K562 (cell line): ENCODE measurements around the gene HSPA4. TPM values are rescaled to one million over a fixed set of nuclear protein-coding genes. Genes with fewer than 3 reads are reported as not detected.

ENCODE experiments used
- ATAC-seq: fragments of 200-7000 bp; cut with Tn5 transposase; 3 replicates; pipeline ENCODE4 v1.9.1; 2020; ENCODE audit warnings: moderate library complexity
- Bru-seq: library from RNA; stranded (reverse); fragments of 400-500 nt; gene quantifications from one replicate; lab custom pipeline; 2021; lab: Mats Ljungman, UMichigan
- BruChase-seq, 2 experiments: library from RNA; stranded (reverse); fragments of 400-500 nt; gene quantifications; one replicate each; lab custom pipeline; 2021; lab: Mats Ljungman, UMichigan
- BruUV-seq: library from RNA; stranded (reverse); fragments of 400-500 nt; replicated peaks from 2 replicates; lab custom pipeline; 2021; lab: Mats Ljungman, UMichigan
- CTCF ChIA-PET: fragments of 300-600 bp; formaldehyde crosslinking; extraction: SDS; loops from one replicate; lab custom pipeline; 2021; ENCODE audit warnings: low intra/inter-chr PET ratio; lab: Yijun Ruan, JAX
- POLR2A ChIA-PET: fragments of 300-600, 350-650 bp; sonication (Branson Sonifier 250); formaldehyde crosslinking; extraction: SDS; loops from one replicate; lab custom pipeline; 2021; ENCODE audit warnings: antibody characterized with exemption, inconsistent platforms; lab: Yijun Ruan, JAX
- DNase-seq, 4 experiments: peaks; one replicate each; pipeline versions ENCODE4 v3.0.0 to v3.0.0-alpha.2; 2011 to 2018; ENCODE audit warnings: low spot score in 3 of 4, mixed read lengths in 3 of 4; ENCODE audit errors: extremely low read depth in 1 of 4
- FAIRE-seq: peaks from 2 replicates; lab custom pipeline; 2011; peaks lifted over from hg19 to GRCh38; lab: Jason Lieb, UNC
- H2AFZ ChIP-seq: 2 replicates; pipeline ENCODE4 v1.6.0; 2011; ENCODE audit warnings: low read depth, low read length, control low read depth, inconsistent platforms
- H3K27ac ChIP-seq: fragments of 200-600 bp; 3 replicates; pipeline ENCODE4 v1.8.0; 2011; ENCODE audit warnings: low read depth, mild to moderate bottlenecking, control low read depth, inconsistent platforms, low read length, moderate library complexity, mixed read lengths; ENCODE audit errors: extremely low read depth
- H3K27me3 ChIP-seq, 2 experiments: fragments of 300-600 bp in 1 of 2; 2 replicates in 1 of 2; 3 replicates in 1 of 2; pipeline versions ENCODE4 v1.6.0 to v1.8.0; 2011; ENCODE audit warnings: inconsistent platforms in 2 of 2, low read length in 2 of 2, mild to moderate bottlenecking in 1 of 2, mixed read lengths in 1 of 2, moderate library complexity in 1 of 2; ENCODE audit not compliant: control insufficient read depth in 2 of 2, insufficient read depth in 2 of 2
- H3K36me3 ChIP-seq: fragments of 300-600 bp; 3 replicates; pipeline ENCODE4 v1.8.0; 2011; ENCODE audit warnings: mild to moderate bottlenecking, low read length, inconsistent platforms; ENCODE audit not compliant: control insufficient read depth, insufficient read depth
- H3K4me1 ChIP-seq, 2 experiments: fragments of 200-600 bp in 1 of 2; replicated peaks in 1 of 2; 2 replicates in 1 of 2; 3 replicates in 1 of 2; pipeline versions ENCODE4 v1.5.1 to v1.8.0; 2011; ENCODE audit warnings: inconsistent platforms in 2 of 2, low read length in 2 of 2, mild to moderate bottlenecking in 1 of 2, mixed read lengths in 1 of 2, moderate library complexity in 1 of 2; ENCODE audit not compliant: control insufficient read depth in 2 of 2, insufficient read depth in 2 of 2
- H3K4me2 ChIP-seq: 2 replicates; pipeline ENCODE4 v1.6.1; 2011; ENCODE audit warnings: low read length, control low read depth, inconsistent platforms, mixed read lengths; ENCODE audit not compliant: insufficient read depth
- H3K4me3 ChIP-seq: fragments of 200-600 bp; sonication (generic), shearing (Covaris generic); 2 replicates; pipeline ENCODE4 v1.5.1; 2016; ENCODE audit warnings: control low read depth, inconsistent platforms
- H3K79me2 ChIP-seq: fragments of 200-600 bp; 3 replicates; pipeline ENCODE4 v1.8.0; 2011; ENCODE audit warnings: low read length, inconsistent platforms; ENCODE audit not compliant: control insufficient read depth, insufficient read depth
- H3K9ac ChIP-seq, 2 experiments: 2 replicates each; pipeline versions ENCODE4 v1.6.0 to v1.6.1; 2011; ENCODE audit warnings: low read depth in 2 of 2, low read length in 2 of 2, control low read depth in 1 of 2, inconsistent platforms in 1 of 2, mild to moderate bottlenecking in 1 of 2, mixed read lengths in 1 of 2; ENCODE audit not compliant: insufficient read depth in 1 of 2
- H3K9me1 ChIP-seq: one replicate; pipeline ENCODE4 v1.6.0; 2011; ENCODE audit warnings: inconsistent platforms, mild to moderate bottlenecking, low read length, moderate library complexity; ENCODE audit not compliant: control insufficient read depth, insufficient read depth
- H3K9me3 ChIP-seq: replicated peaks from 2 replicates; pipeline ENCODE4 v1.5.1; 2011; ENCODE audit warnings: low read depth, low read length, inconsistent platforms; ENCODE audit not compliant: control insufficient read depth, insufficient read depth
- H4K20me1 ChIP-seq: replicated peaks from 2 replicates; pipeline ENCODE4 v1.6.1; 2011; ENCODE audit warnings: low read length, inconsistent platforms, mixed read lengths; ENCODE audit not compliant: control insufficient read depth, insufficient read depth
- ARID1B ChIP-seq: fragments of 450-650 bp; IDR thresholded peaks from 2 replicates; pipeline ENCODE4 v1.6.1; 2016; ENCODE audit warnings: antibody characterized with exemption, mild to moderate bottlenecking, inconsistent platforms
- BDP1 ChIP-seq: IDR thresholded peaks from 3 replicates; pipeline ENCODE4 v1.6.1; 2011; ENCODE audit not compliant: insufficient read length, insufficient read depth
- IRF1 ChIP-seq: sonication (generic); formaldehyde crosslinking; IDR thresholded peaks from 2 replicates; pipeline ENCODE4 v1.8.0; 2022; ENCODE audit warnings: missing genetic modification reagents, mild to moderate bottlenecking, borderline replicate concordance
- MYC ChIP-seq, 2 experiments: fragments of 250-450 bp in 1 of 2; sonication (Bioruptor Pico) in 1 of 2; IDR thresholded peaks; 2 replicates each; pipeline versions ENCODE4 v1.5.1 to v1.6.1; 2012 to 2021; ENCODE audit warnings: low read depth in 2 of 2, borderline replicate concordance in 1 of 2, improper control_type of control experiment in 1 of 2, low read length in 1 of 2, mild to moderate bottlenecking in 1 of 2, moderate library complexity in 1 of 2
- PHF8 ChIP-seq: fragments of 200-600 bp; sonication (generic); IDR thresholded peaks from 2 replicates; pipeline ENCODE4 v1.6.1; 2012; ENCODE audit warnings: mixed run types, mild to moderate bottlenecking, inconsistent platforms, low read length, moderate library complexity, borderline replicate concordance
- ZNF253 ChIP-seq: fragments of 250-450 bp; sonication (Bioruptor Pico); conservative IDR thresholded peaks from 2 replicates; pipeline ENCODE4 v1.6.1; 2021; ENCODE audit warnings: mild to moderate bottlenecking
- ZNF639 ChIP-seq, 2 experiments: fragments of 200-800 bp in 1 of 2; sonication (Bioruptor generic) in 1 of 2; sonication (generic) in 1 of 2; formaldehyde crosslinking in 1 of 2; IDR thresholded peaks in 1 of 2; conservative IDR thresholded peaks in 1 of 2; 2 replicates each; pipeline versions ENCODE4 v1.5.0 to v1.6.1; 2016 to 2020; ENCODE audit warnings: missing compliant biosample characterization in 1 of 2, missing genetic modification characterization in 1 of 2, missing genetic modification reagents in 1 of 2
- ZZZ3 ChIP-seq: fragments of 450-650 bp; IDR thresholded peaks from 2 replicates; pipeline ENCODE4 v1.6.1; 2016; ENCODE audit warnings: antibody characterized with exemption, mild to moderate bottlenecking, moderate library complexity
- WGBS: fragments of 100-300 bp; shearing (Covaris generic); methylation state at CpG from one replicate; pipeline ENCODE4 v1.1.6; 2016; ENCODE audit warnings: low coverage, mixed read lengths; ENCODE audit not compliant: insufficient coverage; ENCODE audit errors: missing lambda C conversion rate; 5-methylcytosine and 5-hydroxymethylcytosine counted together
- in situ Hi-C: fragments of 300-500 bp; cut with MboI; formaldehyde crosslinking; loops from 4 replicates; pipeline ENCODE4 v1.15.0; 2018; ENCODE audit warnings: inconsistent platforms, mixed read lengths
- intact Hi-C: fragments of 100-400 bp; cut with micrococcal nuclease; formaldehyde crosslinking; loops from 2 replicates; pipeline ENCODE4 v1.14.2; 2022
- long read RNA-seq, 3 experiments: library from polyadenylated mRNA in 2 of 3; library from RNA in 1 of 3; unstranded in 2 of 3; stranded (forward) in 1 of 3; transcript quantifications; one replicate each; pipeline ENCODE4 v2.0.0, GENCODE V29; 2019 to 2022
- polyA minus RNA-seq, 3 experiments: library from RNA; depleted of rRNA, polyadenylated mRNA; stranded (reverse); fragments of >200 nt; gene quantifications; 2 replicates each; pipeline ENCODE4 v1.2.3, GENCODE V29; 2011
- polyA plus RNA-seq, 8 experiments: library from polyadenylated mRNA; depleted of rRNA in 4 of 8; stranded (reverse) in 5 of 8; unstranded in 3 of 8; fragments of >200 nt; fragmentation: Nextera tagmentation in 2 of 8; fragmentation: Illumina TruSeq in 1 of 8; extraction: Ambion mirVana in 2 of 8; extraction: Trizol in 1 of 8; gene quantifications; 2 replicates each; pipeline versions ENCODE4 v1.2.1 to v1.2.3, GENCODE V29; 2011 to 2014; ENCODE audit warnings: inconsistent platforms in 1 of 8, missing spikeins in 1 of 8
- total RNA-seq, 7 experiments: library from RNA; depleted of rRNA in 6 of 7; stranded (reverse); fragments of >200 nt in 6 of 7; fragmentation: Illumina TruSeq in 2 of 7; extraction: Trizol in 2 of 7; gene quantifications; 2 replicates each; pipeline versions ENCODE4 v1.2.1 to v1.2.3, GENCODE V29; 2011 to 2021; ENCODE audit warnings: low replicate concordance in 1 of 7
- TF ChIP-seq, protein P1 (sequence below): fragments of 250-450 bp; sonication (Bioruptor Pico); IDR thresholded peaks from 2 replicates; pipeline ENCODE4 v1.8.0; 2021; ENCODE audit warnings: moderate library complexity, mild to moderate bottlenecking, inconsistent platforms

The HSPA4 gene
- 32.9 and 85.4 TPM in 2 replicates for total RNA-seq (2011; cell fraction: chromatin; rRNA removed; ENCODE audit: low replicate concordance)
- total RNA-seq (2011; cell fraction: nucleolus; rRNA removed): 16.3 and 16.7 TPM in 2 replicates
- 26.3 and 29.2 TPM in 2 replicates for total RNA-seq (2011; cell fraction: nucleoplasm; rRNA removed)
- total RNA-seq (2014; rRNA removed): 115 and 123 TPM in 2 replicates
- total RNA-seq (2014; rRNA removed; fragmentation: Illumina TruSeq; extraction: Trizol): 286 and 341 TPM in 2 replicates
- total RNA-seq (2015; rRNA removed; fragmentation: Illumina TruSeq; extraction: Trizol): 187 and 222 TPM in 2 replicates
- 274 and 277 TPM in 2 replicates for total RNA-seq (2021)
- polyA plus RNA-seq (2011; rRNA removed): 76.7 and 148 TPM in 2 replicates
- polyA plus RNA-seq (2011; cell fraction: cytosol; rRNA removed): 19.8 and 23.2 TPM in 2 replicates
- polyA plus RNA-seq (2011; cell fraction: nucleus; rRNA removed): 14.9 and 22.1 TPM in 2 replicates
- polyA plus RNA-seq (2012): 104 and 175 TPM in 2 replicates
- 132 and 161 TPM in 2 replicates for polyA plus RNA-seq (2014; fragmentation: Illumina TruSeq; extraction: Trizol)
- polyA plus RNA-seq (2014; fragmentation: Nextera tagmentation; extraction: Ambion mirVana): 10 to 100 TPM; 90.3 to 93.0 TPM
- polyA plus RNA-seq (2014; rRNA removed): 118 and 128 TPM in 2 replicates
- 210 and 254 TPM in 2 replicates for polyA minus RNA-seq (2011; rRNA and poly(A)+ RNA removed)
- 77.0 and 111 TPM in 2 replicates for polyA minus RNA-seq (2011; cell fraction: cytosol; rRNA and poly(A)+ RNA removed)
- 14.8 and 31.1 TPM in 2 replicates for polyA minus RNA-seq (2011; cell fraction: nucleus; rRNA and poly(A)+ RNA removed)
- percentile 91 among the genes with signal in this experiment for Bru-seq, nascent RNA
- BruChase-seq, experiment 1, labeled RNA remaining after a 2-hour chase: percentile 93 among the genes with signal in this experiment
- percentile 94 among the genes with signal in this experiment for BruChase-seq, experiment 2, labeled RNA remaining after a 6-hour chase
- long read RNA-seq, experiment 1, full-length matches to known transcripts: 903 of 1,271 reads
- long read RNA-seq, experiment 1, partial matches to known transcripts: 261 of 1,271 reads
- long read RNA-seq, experiment 1, other reads (novel, unspliced or antisense): 107 of 1,271 reads
- long read RNA-seq, experiment 2, full-length matches to known transcripts: 123 of 352 reads
- long read RNA-seq, experiment 2, partial matches to known transcripts: 126 of 352 reads
- long read RNA-seq, experiment 2, other reads (novel, unspliced or antisense): 103 of 352 reads
- long read RNA-seq, experiment 3, full-length matches to known transcripts: 166 of 234 reads
- long read RNA-seq, experiment 3, partial matches to known transcripts: 52 of 234 reads
- long read RNA-seq, experiment 3, other reads (novel, unspliced or antisense): 16 of 234 reads

- Histone ChIP-seq H3K9me1 (no peaks in the 10 kb centered on the region), H3K79me2 (peaks cover 71% of the 10 kb centered on the region), H3K4me3 (peak within 1 kb of the TSS; percentile 81), H3K4me1 (peaks cover 17 to 32% of the 10 kb centered on the region in 2 experiments; a peak in 4 of 5 replicates), H3K4me2 (peak within 1 kb of the TSS; percentile 95), H3K27ac (peak within 1 kb of the TSS; percentile 96), H3K27me3 (no peaks in the 10 kb centered on the region), H3K9me3 (no peaks in the 10 kb centered on the region), H3K36me3 (peaks cover 30% of the 10 kb centered on the region), H3K9ac (peak within 1 kb of the TSS; percentile 97 to 100), H4K20me1 (peaks cover 14% of the 10 kb centered on the region), H2AFZ (peak within 1 kb of the TSS; percentile 83)
- ChIA-PET POLR2A (interaction anchor here (0.6 to 3.5 kb wide), 25 partner anchors 8 to 766 kb away, joined by 3 to 24 read pairs (median 4); partner anchors contain the start of genes AFF4 and ZCCHC10), CTCF (no interaction called here)
- under 1% methylated on average over 68 of the region's 68 CpGs for WGBS
- FAIRE-seq (peak; percentile 91), ATAC-seq (peak; percentile 92), DNase-seq (peak; percentile 93 to 99 (median 95))
- in situ Hi-C loops (no loop called here), intact Hi-C loops (loop anchor here (1.0 to 5.0 kb wide), 3 partner anchors 25 to 104 kb away; partner anchors contain the start of genes AFF4 and ZCCHC10)
- no TSS peak for BruUV-seq
- TF ChIP-seq MYC (IDR thresholded peaks at IDR 0.05; ENCODE audit: low read depth, low read length) (peak; percentile 14; the same call in 1 of the 2 replicates), MYC (CRISPR knock-in tag; IDR thresholded peaks at IDR 0.05; ENCODE audit: borderline replicate concordance, low read depth) (no peak), PHF8 (peak; percentile 97), ZZZ3 (no peak), ZNF639 (CRISPR knock-in tag; conservative IDR thresholded peaks at IDR 0.05 in 1 of 2, IDR thresholded peaks at IDR 0.05 in 1 of 2) (peak in 1 of 2 experiments; percentile 83; a peak in 2 of 4 replicates), ZNF253 (CRISPR knock-in tag) (no peak), BDP1 (no peak), ARID1B (no peak; the same call in none of the 2 replicates), IRF1 (CRISPR knock-in tag) (no peak)
- TF ChIP-seq, protein P1, sequence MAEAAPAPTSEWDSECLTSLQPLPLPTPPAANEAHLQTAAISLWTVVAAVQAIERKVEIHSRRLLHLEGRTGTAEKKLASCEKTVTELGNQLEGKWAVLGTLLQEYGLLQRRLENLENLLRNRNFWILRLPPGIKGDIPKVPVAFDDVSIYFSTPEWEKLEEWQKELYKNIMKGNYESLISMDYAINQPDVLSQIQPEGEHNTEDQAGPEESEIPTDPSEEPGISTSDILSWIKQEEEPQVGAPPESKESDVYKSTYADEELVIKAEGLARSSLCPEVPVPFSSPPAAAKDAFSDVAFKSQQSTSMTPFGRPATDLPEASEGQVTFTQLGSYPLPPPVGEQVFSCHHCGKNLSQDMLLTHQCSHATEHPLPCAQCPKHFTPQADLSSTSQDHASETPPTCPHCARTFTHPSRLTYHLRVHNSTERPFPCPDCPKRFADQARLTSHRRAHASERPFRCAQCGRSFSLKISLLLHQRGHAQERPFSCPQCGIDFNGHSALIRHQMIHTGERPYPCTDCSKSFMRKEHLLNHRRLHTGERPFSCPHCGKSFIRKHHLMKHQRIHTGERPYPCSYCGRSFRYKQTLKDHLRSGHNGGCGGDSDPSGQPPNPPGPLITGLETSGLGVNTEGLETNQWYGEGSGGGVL (CRISPR knock-in tag): no peak
These were observed at the start of gene HSPA4 for GRCh38 chr5:133051542-133052316. Gene HSPA4 (plus strand): TSS chr5:133052013. CDS start chr5:133052251, 238 bp downstream.
